ENCODE results near the gene MYO5B. TPM values are rescaled to one million over a fixed set of nuclear protein-coding genes. Genes with fewer than 3 reads are reported as not detected.
"Not testable (repeated sequence)": the region's sequence is repeated elsewhere in the genome, so short reads cannot be mapped to it uniquely, and the experiment has no call there.

Gene MYO5B
- total RNA-seq, 1 experiment from 2014 or later, result 3.7 TPM

DNA sequence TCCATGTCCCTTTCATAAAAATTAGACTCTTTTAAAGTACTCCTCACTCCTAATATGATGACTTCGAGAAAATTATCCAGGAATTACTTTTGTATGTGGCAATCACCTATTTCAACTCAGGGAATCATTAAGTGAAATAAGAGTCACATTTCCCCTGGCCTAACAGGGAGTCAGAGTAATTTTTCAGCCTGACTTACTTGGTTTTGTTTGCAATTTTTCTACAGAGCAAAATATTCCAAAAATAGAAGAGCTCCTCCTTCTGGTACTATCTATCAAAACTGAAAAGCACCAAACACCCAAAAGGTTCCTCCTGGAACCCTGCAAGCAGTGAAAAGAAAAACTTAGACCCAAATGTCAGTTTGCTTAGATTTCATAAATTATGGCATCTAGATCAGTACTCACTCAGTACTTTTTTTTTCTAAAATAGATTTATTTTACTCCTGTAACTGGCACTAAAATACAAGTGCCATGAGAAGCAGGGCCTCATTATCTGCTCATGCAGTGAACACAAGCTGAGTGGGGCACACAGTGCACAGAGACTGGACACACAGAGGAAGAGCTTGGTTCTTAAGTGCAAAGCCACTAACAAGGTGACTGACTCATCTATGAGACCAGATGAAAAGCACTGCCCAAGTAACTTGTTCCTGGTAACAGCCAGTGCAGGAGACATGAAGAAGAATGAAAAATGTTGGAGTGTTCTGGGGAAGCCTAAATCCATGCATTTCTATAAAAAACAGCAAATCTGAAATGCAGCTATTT is 410.3 kb downstream of the MYO5B start:
- no peak for DNase-seq
- H3K4me3 ChIP-seq (ENCODE audit: insufficient read depth, low read depth, low read length), result no peak overlapping the region
- H3K36me3 ChIP-seq (replicated peaks; ENCODE audit: control insufficient read depth, insufficient read depth, low read length), result peaks cover 11% of the 10 kb centered on the region
- no peaks in the 10 kb centered on the region for H3K27me3 ChIP-seq (ENCODE audit: control insufficient read depth, insufficient read depth, low read length)

DNA sequence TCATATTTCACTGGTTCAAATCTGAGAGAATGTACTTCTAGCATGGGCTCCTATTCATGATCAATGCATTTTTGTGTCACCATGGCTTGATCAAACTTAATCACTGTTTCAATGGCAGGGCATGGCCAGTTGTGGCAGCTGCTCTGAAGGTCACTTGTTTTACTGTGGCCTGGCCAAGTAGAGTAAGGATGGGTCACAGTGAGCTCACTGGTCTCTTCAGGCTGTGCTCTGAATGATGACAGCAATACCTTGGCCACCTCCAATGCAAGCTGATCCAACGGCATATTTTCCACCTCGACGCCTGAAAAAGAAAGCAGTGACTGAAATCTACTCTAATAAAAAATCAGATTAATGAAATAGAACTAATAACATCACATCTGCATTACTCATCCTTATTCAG is 411.3 kb downstream of the MYO5B start:
- H3K4me3 ChIP-seq (ENCODE audit: insufficient read depth, low read depth, low read length); H3K36me3 ChIP-seq (replicated peaks; ENCODE audit: control insufficient read depth, insufficient read depth, low read length); DNase-seq; H3K27me3 ChIP-seq (ENCODE audit: control insufficient read depth, insufficient read depth, low read length): not testable (repeated sequence)

DNA sequence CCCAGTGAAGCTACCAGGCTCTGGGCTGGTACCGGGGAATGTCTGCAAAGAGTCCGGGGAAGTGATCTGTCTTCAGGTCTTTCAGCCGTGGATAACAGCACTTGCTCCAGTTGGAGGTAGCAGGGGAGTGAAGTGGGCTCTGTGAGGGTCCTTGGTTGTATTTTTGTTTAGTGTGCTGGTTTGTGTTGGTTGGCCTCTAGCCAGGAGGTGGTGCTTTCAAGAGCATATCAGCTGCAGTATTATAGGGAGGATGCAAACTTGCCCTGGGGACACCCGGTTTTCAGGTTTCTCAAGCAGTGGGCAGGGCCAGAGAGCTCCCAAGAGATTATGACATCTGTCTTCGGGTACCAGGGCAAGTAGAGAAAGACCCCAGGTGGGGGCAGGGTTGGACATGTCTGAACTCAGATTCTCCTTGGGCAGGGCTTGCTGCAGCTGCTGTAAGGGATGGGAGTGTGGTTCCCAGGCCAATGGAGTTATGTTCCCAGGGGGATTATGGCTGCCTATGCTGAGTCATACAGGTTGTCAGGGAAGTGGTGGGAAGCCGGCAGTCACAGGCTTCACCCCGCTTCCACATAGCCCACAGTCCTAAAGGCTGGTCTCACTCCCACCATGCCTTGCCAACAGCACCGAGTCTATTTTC is 416.0 kb downstream of the MYO5B start:
- Histone ChIP-seq H3K4me3 (ENCODE audit: insufficient read depth, low read depth, low read length) (no peak overlapping the region), H3K36me3 (replicated peaks; ENCODE audit: control insufficient read depth, insufficient read depth, low read length) (peaks cover 3% of the 10 kb centered on the region), H3K27me3 (ENCODE audit: control insufficient read depth, insufficient read depth, low read length) (no peaks in the 10 kb centered on the region)
- no peak for DNase-seq

Other genes with a start within 250 kb of the MYO5B start
- 0.33 TPM in 1 of 2 replicates, not detected in the other for gene CFAP53, start 71.3 kb upstream of the MYO5B start, total RNA-seq (2014; rRNA removed; shearing (Covaris generic))
- gene MBD1, start 86.4 kb upstream of the MYO5B start, total RNA-seq (2014; rRNA removed; shearing (Covaris generic)), result 57.6 and 58.3 TPM in 2 replicates
- gene CXXC1, start 92.5 kb upstream of the MYO5B start, total RNA-seq (2014; rRNA removed; shearing (Covaris generic)), result 55.1 and 59.3 TPM in 2 replicates
- gene SKA1, start 179.9 kb upstream of the MYO5B start, total RNA-seq (2014; rRNA removed; shearing (Covaris generic)), result 29.2 and 33.9 TPM in 2 replicates